GM18507 (cell line): ENCODE data around the gene CAMK1G.

ENCODE experiments used
- DNase-seq: peaks from one replicate; pipeline ENCODE4 v3.0.0; 2011; ENCODE audit warnings: low read depth; ENCODE audit not compliant: insufficient read length; ENCODE audit errors: extremely low spot score
- FAIRE-seq: peaks from 2 replicates; lab custom pipeline; 2011; peaks lifted over from hg19 to GRCh38; lab: Jason Lieb, UNC

Gene CAMK1G

GRCh38 chr1:209583408-209583807 lies at the start of gene CAMK1G:
Gene CAMK1G (plus strand): TSS chr1:209583714. CDS start chr1:209594984, 11,270 bp downstream.
- DNase-seq = no peak
- FAIRE-seq = no peak

DNA sequence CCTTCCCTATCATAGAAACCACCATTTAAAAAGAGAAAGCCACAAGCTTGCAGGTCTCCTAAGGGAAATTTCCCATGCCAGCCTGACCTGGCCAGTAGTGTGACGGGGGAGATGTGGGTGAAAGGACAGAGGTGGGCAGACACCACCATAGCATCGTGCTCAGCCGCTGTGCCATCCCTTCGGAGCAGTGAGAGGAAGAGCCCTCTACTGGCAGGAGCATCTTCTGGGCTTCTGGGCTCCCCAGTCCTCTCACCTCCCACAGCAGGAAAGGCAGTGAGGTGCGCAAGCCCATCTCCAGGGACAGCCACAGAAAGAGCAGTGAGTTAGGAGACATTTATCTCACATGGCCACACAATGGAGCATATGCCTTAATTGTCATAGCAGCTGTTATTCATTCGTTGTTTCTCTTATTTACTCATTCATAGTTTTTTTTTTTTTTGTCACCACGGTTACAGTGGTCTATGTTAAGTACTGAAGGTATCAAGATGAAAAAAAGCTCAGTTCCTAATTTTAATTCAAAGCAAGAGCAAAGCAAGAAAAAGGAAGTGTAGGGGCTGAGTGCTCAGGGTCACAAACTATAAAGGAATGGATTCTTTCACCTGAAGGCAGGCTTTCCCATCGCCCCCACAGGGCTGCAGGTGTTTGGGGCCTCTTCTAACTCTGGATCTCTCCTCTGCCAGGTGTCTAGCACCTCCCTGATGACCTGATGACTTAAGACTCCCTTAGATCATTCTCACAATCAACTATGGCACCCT lies 48.8 kb upstream of the CAMK1G start:
- no peak for FAIRE-seq
- no peak for DNase-seq

DNA sequence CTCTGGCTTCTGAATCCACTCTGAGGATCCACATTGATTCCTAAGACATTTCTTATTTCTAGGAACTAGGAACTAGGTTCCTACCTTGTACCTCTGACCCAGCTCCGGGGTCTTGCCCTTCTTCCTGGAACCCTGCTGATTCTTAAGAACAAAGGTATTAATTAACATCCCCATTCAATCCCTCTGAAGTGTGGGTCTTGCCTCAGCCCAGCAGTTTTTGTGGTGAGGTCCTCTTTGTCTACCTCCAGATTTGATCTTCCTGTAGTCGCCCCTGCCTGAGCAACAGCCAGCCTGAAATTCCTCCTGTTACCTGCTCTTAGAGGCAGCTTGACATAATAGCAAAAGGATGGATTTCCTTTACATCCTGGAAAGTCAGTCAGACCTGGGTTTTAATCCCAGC lies 46.7 kb upstream of the CAMK1G start:
- FAIRE-seq = no peak
- no peak for DNase-seq

DNA sequence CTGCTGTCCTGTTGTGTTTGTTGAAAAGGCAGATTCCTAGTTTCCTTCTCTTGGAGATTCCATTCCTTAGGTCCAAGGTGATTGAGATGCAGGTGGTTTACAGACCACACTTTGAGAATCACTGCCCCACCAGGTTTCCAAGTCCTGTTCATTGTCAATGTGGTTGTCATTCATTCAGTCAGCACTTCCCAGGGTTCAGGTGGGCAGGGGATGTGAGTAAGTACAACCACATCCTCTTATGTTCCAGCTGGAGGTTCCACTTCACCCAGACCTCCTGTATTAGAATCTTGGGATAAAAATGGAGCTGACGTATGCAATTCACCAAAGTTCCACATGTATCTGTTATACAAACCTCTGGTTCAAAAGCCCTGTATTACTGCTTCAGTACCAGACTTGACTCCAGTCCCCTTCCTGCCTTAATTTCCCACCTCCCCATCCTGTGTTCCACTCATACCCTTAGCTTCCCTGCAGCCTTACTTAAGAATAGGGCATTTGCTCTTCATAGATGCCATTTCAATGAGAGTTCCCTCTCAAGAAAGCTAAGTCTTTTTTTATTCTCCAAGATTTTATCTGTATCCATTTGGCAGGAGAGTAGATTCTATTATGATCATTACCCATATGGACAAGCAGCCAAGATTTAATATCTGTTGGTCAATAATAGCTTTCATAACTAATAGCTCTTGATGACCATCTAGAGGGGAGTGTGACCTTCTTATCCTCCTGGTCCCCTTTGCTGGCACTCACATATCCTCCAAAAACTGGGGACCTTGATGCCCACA lies 46.0 kb upstream of the CAMK1G start:
- DNase-seq = no peak
- no peak for FAIRE-seq

DNA sequence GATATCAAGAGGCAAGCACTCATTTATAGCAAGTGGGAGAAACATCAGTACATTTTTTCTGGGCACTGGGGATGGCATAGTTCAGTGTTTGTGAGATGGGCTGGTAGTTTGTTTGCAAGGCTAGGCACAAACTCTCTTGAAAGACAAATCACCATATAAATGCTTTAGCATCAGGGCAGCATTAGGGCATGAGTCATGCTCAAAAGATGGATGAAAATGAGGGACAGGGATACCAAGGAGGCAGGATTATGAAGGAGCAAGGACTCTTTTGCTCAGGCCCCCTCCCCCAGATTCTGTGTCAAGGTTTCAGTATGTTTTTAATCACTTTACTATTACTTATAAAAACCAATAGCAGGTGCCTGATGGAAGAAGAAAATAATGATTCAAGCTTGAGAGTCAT lies 43.9 kb upstream of the CAMK1G start:
- no peak for FAIRE-seq

DNA sequence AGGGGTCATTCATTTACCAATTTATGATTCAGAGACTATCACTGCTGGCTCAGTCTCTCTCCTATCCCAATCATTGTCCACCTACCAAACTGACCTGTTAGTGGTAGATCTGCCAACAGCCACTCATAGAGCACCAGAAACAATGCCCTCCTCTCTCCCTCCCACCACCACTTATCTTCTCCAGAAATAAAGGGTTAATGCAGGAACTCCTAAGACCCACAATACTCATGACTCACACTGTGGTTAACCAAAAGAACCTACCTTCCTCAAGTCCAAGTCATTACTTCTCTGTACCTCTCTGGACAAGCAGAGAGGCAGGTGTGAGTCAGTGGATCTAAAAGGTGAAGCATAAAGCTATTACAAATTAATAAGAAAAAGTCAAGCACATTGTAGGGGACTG lies 40.9 kb upstream of the CAMK1G start:
- DNase-seq (no peak), FAIRE-seq (no peak)

More for the DNA sequence above, 43.9 kb upstream of the CAMK1G start:
- no peak for DNase-seq

- DNase-seq (no peak), FAIRE-seq (no peak)
Measured at GRCh38 chr1:209544098-209544497, 39.4 kb upstream of the CAMK1G start.

DNA sequence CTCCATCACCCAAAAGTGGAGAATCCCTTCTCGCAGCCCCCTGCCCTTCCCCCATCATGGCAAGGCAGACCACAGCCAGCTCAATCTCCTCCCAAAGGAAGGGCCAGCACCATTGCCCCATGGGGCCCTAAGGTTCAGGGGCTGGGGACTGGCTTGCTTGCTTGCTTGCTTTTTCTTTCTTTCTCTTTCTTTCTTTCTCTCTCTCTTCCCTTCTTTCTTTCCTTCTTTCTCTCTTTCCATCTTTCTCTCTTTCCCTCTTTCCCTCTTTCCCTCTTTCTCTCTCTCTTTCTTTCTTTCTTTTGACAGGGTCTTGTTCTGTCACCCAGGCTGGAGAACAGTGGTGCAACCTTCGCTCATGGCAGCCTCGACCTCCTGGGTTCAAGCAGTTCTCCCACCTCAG lies 38.1 kb upstream of the CAMK1G start:
- DNase-seq = no peak
- no peak for FAIRE-seq

DNA sequence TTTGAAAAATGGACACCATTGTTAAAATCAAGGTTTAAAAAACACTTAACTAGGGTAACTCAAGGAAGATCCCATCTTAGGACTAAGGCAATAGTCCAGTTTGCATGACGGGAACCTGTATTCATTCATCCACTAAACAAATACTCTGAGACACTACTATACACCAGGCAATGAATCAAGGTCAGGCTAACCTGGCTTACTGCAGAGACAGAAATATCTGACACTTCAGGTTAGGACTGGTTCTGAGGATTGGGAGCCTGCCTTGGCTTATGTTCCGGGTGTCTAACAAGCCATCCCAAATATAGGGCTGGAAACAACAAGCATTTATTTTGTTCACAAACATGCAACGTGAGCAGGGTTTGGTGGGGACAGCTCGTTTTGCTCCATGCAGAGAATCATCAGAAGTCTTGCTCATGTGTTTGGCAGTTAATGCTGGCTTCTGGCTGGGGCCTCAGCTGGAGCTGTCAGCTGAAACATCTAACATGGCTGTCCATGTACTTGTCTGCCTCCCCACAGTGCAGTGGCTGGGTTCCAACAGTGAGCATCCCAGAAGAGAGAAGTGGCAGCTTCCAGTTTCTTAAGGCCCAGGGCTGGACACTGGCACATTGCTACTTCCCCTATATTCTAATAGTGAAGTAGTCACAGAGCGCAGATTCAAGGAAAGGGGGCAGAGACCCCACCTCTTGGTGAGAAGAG lies 37.0 kb upstream of the CAMK1G start:
- no peak for DNase-seq
- no peak for FAIRE-seq

- FAIRE-seq (no peak), DNase-seq (no peak)
Measured at GRCh38 chr1:209547626-209548025, 35.9 kb upstream of the CAMK1G start.

DNA sequence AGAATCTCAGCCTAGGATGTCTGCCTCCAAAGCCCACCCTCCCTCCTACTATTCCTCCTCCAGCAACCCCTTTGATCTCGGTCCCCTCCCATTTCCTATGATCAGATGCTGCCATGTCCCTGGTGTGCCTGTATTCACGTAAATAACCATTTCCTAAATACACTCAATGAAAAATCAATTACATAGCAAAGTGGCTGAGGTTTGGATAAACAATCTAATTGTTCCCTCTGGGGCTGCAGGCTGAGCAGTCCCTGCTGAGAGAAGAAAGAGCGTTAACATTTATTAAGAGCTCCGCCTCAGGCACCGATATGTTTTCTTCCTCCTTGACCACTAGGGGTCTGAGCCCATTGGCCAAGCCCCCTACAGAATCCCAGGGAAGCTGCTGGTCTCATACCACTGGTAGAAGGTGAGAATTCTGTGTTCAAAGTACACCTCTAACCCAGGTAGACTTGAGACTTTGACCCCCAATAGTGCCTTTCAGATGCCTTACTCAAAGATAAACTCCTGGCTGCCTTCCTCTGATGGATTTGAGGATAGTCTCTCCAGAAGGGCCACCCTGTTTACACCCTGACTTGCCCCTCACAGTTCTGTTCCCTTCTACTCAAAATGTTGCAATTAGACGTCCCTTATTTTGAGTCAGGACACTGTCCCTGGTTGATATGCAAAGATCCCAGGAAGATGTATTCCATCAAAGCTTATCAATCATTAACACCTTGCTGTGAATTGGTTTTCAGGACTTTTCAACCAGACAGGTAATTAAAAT lies 33.9 kb upstream of the CAMK1G start:
- DNase-seq (no peak), FAIRE-seq (no peak)

GRCh38 chr1:209550519-209550918 lies 33.0 kb upstream of the CAMK1G start:
- FAIRE-seq = no peak
- no peak for DNase-seq

DNA sequence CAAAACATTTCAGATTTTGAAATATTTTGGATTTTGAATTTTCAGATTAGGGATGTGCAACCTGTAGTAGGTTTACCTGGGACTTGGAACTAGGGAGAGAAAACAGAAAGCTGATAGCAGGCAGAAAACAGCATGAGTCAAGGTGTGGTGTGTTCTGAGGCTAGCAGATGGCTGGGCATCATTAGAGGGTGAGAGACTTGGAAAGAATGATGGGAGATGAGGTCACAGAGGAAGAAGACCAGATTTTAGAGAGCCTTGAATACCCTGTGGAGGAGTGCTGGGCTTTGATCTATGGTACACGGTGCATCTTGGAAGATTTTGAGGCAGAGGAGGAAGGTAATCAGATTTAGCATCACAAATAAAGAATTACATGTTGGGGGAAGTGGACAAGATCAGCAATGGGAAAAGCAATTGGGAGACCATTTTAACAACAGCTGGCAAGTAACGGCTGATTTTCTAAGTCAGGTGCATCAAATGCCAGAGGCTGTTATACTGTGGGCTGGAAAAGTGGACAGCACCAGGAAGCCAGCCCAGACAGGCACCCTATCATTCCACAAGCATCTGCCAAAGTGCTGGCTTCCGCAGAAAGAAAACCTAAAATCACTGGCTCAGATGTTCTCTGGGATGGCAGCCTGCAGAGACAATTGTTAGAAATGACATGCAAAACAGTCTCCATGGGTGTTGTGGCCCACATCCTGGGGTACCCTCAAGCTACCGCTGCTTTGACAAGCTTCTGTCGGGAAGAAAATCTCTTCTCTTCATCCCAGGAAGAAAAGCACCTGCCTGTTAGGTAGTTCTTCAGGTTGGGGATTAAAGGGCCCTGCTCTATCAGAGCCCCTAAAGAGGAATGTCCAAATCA lies 30.9 kb upstream of the CAMK1G start:
- DNase-seq = no peak
- no peak for FAIRE-seq

DNA sequence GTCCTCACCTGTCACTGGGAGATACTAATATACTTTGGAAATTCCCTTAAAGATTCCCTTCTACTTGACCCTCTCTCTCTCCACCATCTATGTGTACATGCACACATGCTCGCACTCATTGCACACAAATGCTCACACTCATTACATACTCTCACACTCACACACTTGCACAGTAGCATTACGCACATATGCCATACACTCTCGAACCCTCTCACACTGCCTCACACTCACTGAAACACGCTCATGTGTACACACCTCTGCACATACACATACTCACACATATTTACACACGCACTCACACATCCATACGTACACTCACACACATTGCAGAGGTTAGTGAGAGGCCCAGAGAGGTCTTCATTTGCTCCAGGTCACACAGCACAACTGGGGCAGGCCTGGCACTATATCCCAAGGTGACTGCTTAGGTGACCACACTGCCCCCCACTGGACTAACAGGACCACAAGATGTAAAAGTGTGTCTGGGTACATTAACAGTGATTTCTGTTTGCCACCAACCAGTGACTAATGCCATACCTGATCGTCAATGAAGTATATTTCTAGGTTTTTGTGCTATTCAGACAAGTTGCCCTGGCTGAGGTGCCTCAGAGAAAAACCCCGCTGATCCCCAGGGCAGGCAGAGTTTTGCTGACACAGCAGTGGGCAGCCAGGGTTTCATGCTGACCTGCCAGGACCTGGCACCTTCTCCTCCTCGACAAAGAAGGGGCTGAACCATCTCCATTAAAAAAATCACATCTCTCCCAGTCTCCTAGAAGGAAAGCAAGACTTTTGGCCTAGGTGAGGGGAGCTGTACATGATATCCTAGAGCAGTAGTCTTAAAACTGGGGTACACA lies 28.5 kb upstream of the CAMK1G start:
- no peak for DNase-seq
- FAIRE-seq = no peak

- DNase-seq = no peak
- FAIRE-seq = no peak
Measured at GRCh38 chr1:209556162-209556690, 27.3 kb upstream of the CAMK1G start.

- no peak for DNase-seq
- FAIRE-seq = no peak
Measured at GRCh38 chr1:209557221-209557620, 26.3 kb upstream of the CAMK1G start.

GRCh38 chr1:209560529-209560928 lies 23.0 kb upstream of the CAMK1G start:
- DNase-seq (no peak), FAIRE-seq (no peak)

DNA sequence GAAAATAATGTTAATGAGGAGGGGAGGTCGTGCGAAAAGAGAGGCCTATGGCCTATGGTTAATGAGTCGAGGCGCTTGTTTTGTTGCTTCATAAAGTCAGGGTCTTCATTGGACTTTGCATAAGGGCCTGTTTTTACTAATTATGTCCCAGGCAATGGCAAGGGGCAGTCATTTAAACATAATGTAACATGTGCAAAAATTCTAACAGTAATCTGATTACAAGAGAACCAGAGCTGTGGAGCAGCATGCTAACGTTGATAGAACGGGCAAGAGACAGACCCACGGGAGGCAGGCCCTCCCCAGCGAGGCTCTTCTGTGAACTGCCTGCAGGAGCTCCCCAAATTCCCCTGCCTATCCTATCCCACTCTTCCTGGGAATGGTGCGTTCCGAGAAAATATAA lies 22.6 kb upstream of the CAMK1G start:
- FAIRE-seq (no peak), DNase-seq (no peak)
